Loucy (cell line): ENCODE results near the gene SAMMSON.

Experiments
- H2AFZ ChIP-seq: fragments of 200-600 bp; sonication (generic); 2 replicates; pipeline ENCODE4 v1.6.0; 2016; ENCODE audit warnings: antibody characterized with exemption, mild to moderate bottlenecking, low read length, moderate library complexity
- H3F3A ChIP-seq: fragments of 200-600 bp; 2 replicates; pipeline ENCODE4 v1.6.0; 2016; ENCODE audit warnings: antibody characterized with exemption, low read depth, mild to moderate bottlenecking
- H3K27me3 ChIP-seq: fragments of 200-600 bp; sonication (generic); 2 replicates; pipeline ENCODE4 v1.6.1; 2014; ENCODE audit warnings: low read length, mild to moderate bottlenecking; ENCODE audit not compliant: insufficient read depth, poor library complexity, severe bottlenecking
- H3K36me3 ChIP-seq: fragments of 200-600 bp; sonication (generic); 2 replicates; pipeline ENCODE4 v1.6.1; 2016; ENCODE audit warnings: low read length; ENCODE audit not compliant: insufficient read depth
- H3K4me1 ChIP-seq: fragments of 200-600 bp; sonication (generic); 2 replicates; pipeline ENCODE4 v1.5.1; 2014; ENCODE audit warnings: low read length, mild to moderate bottlenecking; ENCODE audit not compliant: insufficient read depth, poor library complexity, severe bottlenecking
- H3K4me2 ChIP-seq: fragments of 200-600 bp; sonication (generic); 2 replicates; pipeline ENCODE4 v1.6.0; 2014; ENCODE audit warnings: antibody characterized with exemption, low read length, low read depth, mild to moderate bottlenecking; ENCODE audit not compliant: poor library complexity, severe bottlenecking
- H3K4me3 ChIP-seq: fragments of 200-600 bp; sonication (generic); 2 replicates; pipeline ENCODE4 v1.5.1; 2014; ENCODE audit warnings: low read length, mild to moderate bottlenecking, mixed read lengths; ENCODE audit not compliant: poor library complexity, severe bottlenecking
- H3K79me2 ChIP-seq: fragments of 200-600 bp; sonication (generic); 2 replicates; pipeline ENCODE4 v1.6.1; 2014; ENCODE audit warnings: low read length; ENCODE audit not compliant: insufficient read depth
- H3K9ac ChIP-seq: fragments of 200-600 bp; sonication (generic); 2 replicates; pipeline ENCODE4 v1.6.0; 2014; ENCODE audit warnings: mild to moderate bottlenecking, low read depth, low read length, moderate library complexity; ENCODE audit not compliant: poor library complexity, severe bottlenecking
- H3K9me2 ChIP-seq: fragments of 200-600 bp; sonication (generic); replicated peaks from 2 replicates; pipeline ENCODE4 v1.6.1; 2016; ENCODE audit warnings: low read depth, low read length, mixed read lengths
- H3K9me3 ChIP-seq: fragments of 200-600 bp; sonication (generic); 2 replicates; pipeline ENCODE4 v1.6.1; 2014; ENCODE audit warnings: mild to moderate bottlenecking, antibody characterized with exemption, low read length, low read depth; ENCODE audit not compliant: insufficient read depth
- H4K20me1 ChIP-seq: fragments of 200-600 bp; sonication (generic); 2 replicates; pipeline ENCODE4 v1.6.0; 2014; ENCODE audit warnings: antibody characterized with exemption, low read length, mild to moderate bottlenecking; ENCODE audit not compliant: insufficient read depth, poor library complexity, severe bottlenecking
- EZH2phosphoT487 ChIP-seq: fragments of 200-600 bp; IDR thresholded peaks from 2 replicates; pipeline ENCODE4 v1.6.1; 2018; ENCODE audit warnings: antibody characterized with exemption, mild to moderate bottlenecking, moderate library complexity, borderline replicate concordance
- TF ChIP-seq, protein P1 (sequence below): fragments of 200-600 bp; sonication (generic); conservative IDR thresholded peaks from 2 replicates; pipeline ENCODE4 v1.5.1; 2014; ENCODE audit warnings: mild to moderate bottlenecking, antibody characterized with exemption, low read length

The SAMMSON gene

DNA sequence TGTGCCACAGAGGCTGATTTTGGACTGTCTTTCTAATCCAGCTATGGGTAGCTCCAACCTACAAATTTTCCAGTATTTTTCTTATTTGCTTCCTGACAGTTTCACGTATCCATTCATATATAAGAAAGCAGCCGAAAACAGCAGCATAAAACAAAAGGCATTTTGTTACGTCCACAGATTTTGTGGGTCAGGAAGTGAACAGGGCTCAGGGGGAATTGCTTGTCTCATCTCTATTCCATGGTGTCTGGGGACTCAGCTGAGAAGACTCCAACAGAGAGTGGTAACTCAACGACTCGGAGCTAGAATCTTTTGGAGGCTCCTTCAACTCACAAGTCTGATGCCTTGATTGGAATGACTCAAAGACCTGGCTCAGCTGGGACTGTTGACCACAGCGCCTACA, 11.7 kb upstream of the SAMMSON start:
- H3K4me2 ChIP-seq = no peak overlapping the region
- no peak for TF ChIP-seq EZH2phosphoT487
- TF ChIP-seq, protein P1, sequence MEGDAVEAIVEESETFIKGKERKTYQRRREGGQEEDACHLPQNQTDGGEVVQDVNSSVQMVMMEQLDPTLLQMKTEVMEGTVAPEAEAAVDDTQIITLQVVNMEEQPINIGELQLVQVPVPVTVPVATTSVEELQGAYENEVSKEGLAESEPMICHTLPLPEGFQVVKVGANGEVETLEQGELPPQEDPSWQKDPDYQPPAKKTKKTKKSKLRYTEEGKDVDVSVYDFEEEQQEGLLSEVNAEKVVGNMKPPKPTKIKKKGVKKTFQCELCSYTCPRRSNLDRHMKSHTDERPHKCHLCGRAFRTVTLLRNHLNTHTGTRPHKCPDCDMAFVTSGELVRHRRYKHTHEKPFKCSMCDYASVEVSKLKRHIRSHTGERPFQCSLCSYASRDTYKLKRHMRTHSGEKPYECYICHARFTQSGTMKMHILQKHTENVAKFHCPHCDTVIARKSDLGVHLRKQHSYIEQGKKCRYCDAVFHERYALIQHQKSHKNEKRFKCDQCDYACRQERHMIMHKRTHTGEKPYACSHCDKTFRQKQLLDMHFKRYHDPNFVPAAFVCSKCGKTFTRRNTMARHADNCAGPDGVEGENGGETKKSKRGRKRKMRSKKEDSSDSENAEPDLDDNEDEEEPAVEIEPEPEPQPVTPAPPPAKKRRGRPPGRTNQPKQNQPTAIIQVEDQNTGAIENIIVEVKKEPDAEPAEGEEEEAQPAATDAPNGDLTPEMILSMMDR = no peak

DNA sequence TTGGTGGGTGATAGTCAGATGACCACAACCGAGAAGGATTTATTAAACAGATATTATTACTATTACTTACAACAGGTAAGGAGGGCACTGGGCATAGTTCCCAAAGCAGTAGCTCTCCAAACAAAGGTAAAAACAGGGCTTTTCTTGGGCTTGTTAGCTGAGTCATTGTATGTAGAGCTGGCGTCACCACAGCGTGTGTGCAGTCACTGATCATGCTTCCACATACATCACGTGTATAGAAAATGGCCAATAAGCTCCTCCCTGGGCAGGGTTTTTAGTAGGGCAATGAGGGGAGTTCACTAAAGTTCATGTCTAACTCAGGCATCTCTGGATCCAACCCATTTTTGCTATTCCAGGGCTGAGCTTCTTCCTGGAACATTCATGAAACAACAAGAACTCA, 5.8 kb upstream of the SAMMSON start:
- no peak for TF ChIP-seq EZH2phosphoT487
- TF ChIP-seq, protein P1 = no peak
- H2AFZ ChIP-seq = no peak overlapping the region
- H3K36me3 ChIP-seq = no peaks in the 10 kb centered on the region
- H3K9me3 ChIP-seq = no peaks in the 10 kb centered on the region
- no peaks in the 10 kb centered on the region for H4K20me1 ChIP-seq
- no peaks in the 10 kb centered on the region for H3K4me1 ChIP-seq
- H3K4me3 ChIP-seq = no peak overlapping the region
- H3K27me3 ChIP-seq = no peaks in the 10 kb centered on the region
- no peaks in the 10 kb centered on the region for H3F3A ChIP-seq
- no peaks in the 10 kb centered on the region for H3K9me2 ChIP-seq
- no peak overlapping the region for H3K9ac ChIP-seq
- no peak overlapping the region for H3K4me2 ChIP-seq
- H3K79me2 ChIP-seq = no peaks in the 10 kb centered on the region

More for the DNA sequence above, 11.7 kb upstream of the SAMMSON start:
- H3K36me3 ChIP-seq = no peaks in the 10 kb centered on the region
- H2AFZ ChIP-seq = no peak overlapping the region
- no peaks in the 10 kb centered on the region for H3K9me3 ChIP-seq
- H3K79me2 ChIP-seq = no peaks in the 10 kb centered on the region
- no peak overlapping the region for H3K9ac ChIP-seq
- H3F3A ChIP-seq = no peaks in the 10 kb centered on the region
- H3K9me2 ChIP-seq = no peaks in the 10 kb centered on the region
- no peaks in the 10 kb centered on the region for H3K27me3 ChIP-seq
- no peaks in the 10 kb centered on the region for H3K4me1 ChIP-seq
- no peaks in the 10 kb centered on the region for H4K20me1 ChIP-seq
- H3K4me3 ChIP-seq = no peak overlapping the region

DNA sequence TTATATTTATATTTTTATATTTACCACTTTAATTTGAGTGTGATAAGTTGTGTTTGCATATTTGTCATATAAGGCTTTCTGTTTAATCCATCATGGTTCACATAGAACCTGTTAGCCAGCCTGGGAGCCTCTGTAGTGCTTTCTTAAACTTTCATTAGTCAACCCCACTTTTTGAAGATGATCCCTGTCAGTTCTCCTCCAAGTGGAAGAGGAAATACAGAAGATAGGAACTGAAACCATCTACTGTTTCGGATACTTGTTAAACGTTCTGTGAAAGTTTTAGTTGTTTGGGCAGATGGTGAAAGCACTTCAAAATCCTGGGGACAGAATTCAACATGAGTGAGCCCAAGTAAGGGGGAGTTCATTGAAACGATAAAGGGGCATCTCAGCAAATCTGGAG, 4.6 kb upstream of the SAMMSON start:
- no peaks in the 10 kb centered on the region for H3F3A ChIP-seq
- H3K9ac ChIP-seq = no peak overlapping the region
- no peaks in the 10 kb centered on the region for H3K79me2 ChIP-seq
- no peaks in the 10 kb centered on the region for H4K20me1 ChIP-seq
- H3K9me2 ChIP-seq = no peaks in the 10 kb centered on the region
- H3K9me3 ChIP-seq = no peaks in the 10 kb centered on the region
- no peak overlapping the region for H3K4me2 ChIP-seq
- no peaks in the 10 kb centered on the region for H3K27me3 ChIP-seq
- no peak overlapping the region for H2AFZ ChIP-seq
- H3K4me3 ChIP-seq = no peak overlapping the region
- no peaks in the 10 kb centered on the region for H3K36me3 ChIP-seq
- no peaks in the 10 kb centered on the region for H3K4me1 ChIP-seq
- TF ChIP-seq, protein P1 = no peak
- no peak for TF ChIP-seq EZH2phosphoT487
